Forelimb muscle (tissue), 1 donor: ENCODE measurements around the gene EPB41L2. TPM values are rescaled to one million over a fixed set of nuclear protein-coding genes. Genes with fewer than 3 reads are reported as not detected.
"Not testable (repeated sequence)": the region's sequence is repeated elsewhere in the genome, so short reads cannot be mapped to it uniquely, and the experiment has no call there.

ENCODE experiments used
- DNase-seq: peaks from one replicate; pipeline ENCODE4 v3.0.0-alpha.2; 2013; ENCODE audit warnings: low read depth
- polyA plus RNA-seq: library from polyadenylated mRNA; unstranded; fragments of 120-200 nt; gene quantifications from one replicate; pipeline ENCODE4 v1.2.1, GENCODE V29; 2013; ENCODE audit not compliant: insufficient read length

Gene EPB41L2
- polyA plus RNA-seq, 1 donor, result 190 TPM

DNA sequence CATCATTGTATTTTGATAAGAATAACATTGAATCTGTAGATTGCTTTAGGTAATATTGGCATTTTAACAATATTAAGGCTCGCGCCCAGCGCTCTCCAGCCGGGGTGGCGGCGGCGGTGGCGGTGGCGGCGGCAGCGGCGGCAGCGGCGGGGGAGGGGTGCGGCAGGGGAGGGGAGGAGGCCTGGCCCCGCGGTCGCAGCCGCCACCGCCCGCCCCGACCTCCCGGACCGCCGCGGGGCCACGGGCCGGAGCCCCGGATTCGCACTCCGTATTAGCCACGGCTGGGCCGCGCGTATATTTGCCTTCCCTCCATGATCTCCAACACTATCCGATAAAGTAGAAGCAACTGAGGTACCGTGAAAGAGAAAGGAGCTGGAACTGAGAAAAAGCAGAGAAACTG, 261.7 kb downstream of the EPB41L2 start:
- DNase-seq, result not testable (repeated sequence)

DNA sequence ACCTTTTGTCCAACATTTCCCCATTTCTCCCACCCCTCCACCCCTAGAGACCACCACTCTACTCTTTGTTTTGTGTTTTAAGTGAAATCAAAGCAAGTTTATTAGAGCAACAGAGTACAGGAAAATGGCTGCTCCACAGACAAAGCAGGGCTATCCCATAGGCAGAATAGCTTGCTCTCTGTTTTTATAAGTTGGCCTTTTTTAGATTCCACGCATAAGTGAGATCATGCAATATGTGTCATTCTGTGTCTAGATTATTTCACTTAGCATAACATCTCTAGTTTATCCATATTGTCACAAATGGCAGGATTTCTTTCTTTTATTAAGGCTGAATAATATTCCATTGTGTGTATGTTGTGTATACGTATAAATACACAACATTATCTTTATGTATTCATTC, 266.0 kb downstream of the EPB41L2 start:
- no peak for DNase-seq

DNA sequence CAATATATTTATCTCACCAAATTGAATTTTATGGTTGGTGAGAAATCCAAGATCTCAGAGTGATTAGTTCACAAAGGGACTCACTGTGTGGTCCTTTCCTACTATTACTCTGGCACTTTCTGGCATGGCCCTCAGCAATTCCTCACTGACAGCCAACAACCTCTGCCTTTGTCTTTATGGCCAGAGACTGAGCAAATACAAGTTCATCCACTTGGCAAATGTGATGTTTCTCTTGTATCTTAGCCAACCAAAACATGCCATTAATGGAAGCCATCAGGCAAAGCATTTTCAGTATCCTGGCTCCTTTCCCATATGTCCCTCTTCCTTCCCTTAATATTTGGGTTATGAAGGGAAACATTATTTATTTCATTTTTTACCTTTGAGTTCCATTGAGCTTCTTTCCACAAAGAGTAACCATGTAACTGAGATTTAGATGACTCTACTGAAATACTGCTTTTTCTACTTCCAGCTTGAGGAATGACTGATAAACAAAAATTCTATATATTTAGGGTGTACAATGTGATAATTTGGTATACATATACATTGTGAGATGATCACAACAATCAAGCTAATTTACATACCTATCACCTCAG, 266.6 kb downstream of the EPB41L2 start:
- DNase-seq, result no peak

DNA sequence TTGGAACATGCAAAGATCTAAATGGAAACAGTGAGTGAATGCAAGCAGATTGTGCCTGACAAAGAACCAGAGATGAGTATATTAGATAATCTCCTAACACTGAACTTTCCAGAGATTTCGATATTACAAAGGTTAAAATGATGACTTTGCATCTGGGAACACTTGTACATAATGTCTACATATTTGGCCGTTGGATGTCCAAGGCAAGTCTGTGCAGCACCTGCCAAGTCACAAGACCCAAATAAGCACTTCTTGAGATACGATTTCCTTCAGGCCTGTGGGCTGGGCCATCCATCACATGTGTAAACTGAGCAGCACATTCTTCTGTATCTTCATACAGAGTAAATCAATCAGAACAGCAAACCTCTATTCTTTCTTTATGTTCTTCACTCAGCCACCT, 268.3 kb downstream of the EPB41L2 start:
- DNase-seq, result no peak

DNA sequence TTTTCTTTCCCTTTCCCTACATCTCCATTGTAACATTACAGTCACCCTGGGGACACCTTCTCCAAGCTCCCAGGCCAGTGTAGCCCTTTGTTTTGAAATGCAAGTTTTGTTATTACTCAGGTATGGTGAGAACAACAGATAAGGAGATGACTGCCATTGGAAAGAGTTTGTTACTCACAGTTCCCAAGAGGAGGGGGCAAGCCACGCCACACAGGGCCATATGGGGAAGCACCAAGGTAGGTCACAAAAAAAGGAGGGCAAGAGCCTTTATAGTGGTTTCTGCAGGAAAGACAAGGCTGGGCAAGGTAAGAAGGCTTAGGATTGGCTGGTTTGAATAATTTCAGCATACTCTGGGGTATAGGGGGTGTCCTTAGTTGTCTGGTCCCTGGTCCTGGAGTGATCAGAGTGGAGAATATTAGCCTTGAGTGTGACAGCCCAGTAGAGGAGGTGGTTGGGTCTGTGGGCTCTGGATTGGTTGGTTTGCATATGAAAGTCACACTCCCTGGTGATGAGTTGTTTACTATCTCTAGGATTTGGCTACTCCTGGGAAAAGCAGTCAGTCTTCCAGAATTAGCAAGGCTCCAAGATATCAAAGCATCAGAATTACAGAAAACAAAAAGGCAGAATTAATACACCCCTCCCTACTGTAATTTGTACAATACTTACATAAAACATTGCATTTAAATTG, 268.9 kb downstream of the EPB41L2 start:
- DNase-seq, result no peak

Other genes with a start within 250 kb of the EPB41L2 start
- 0.10 TPM for gene SMLR1, start 235.8 kb downstream of the EPB41L2 start, polyA plus RNA-seq
- gene AKAP7, start 72.2 kb upstream of the EPB41L2 start, polyA plus RNA-seq, result 12.7 TPM